Measurements from ENCODE around the gene PKD2. TPM values are rescaled to one million over a fixed set of nuclear protein-coding genes. Genes with fewer than 3 reads are reported as not detected.
A peak's percentile ranks its signal among the peaks of the same experiment; 100 is the strongest.

The PKD2 gene
- total and polyA plus RNA-seq, 2 experiments from 2014 or later, result 17.8 to 36.7 TPM

DNA sequence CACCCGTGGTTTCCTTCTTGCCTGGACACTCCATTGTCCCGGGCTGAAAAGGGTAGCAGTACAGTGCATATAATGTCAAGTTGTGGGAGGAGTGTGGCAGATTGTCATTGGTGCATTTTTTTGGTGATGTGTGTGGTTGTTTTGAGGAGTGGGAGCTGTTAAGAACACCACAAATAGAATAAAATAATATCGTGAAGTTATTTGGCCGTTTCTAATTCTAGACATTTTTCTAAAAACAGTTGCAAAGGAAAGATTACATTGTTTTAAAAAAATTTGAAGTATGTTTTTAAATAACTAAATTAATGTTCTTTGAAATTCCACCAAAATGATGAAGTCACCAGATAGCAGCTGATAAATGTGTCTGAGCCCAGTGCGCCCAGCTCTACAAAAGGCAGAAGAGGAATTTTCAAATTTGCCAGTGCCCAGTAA, 1.3 kb downstream of the PKD2 start:
- Histone ChIP-seq H4K20me1 (ENCODE audit: insufficient read depth, poor library complexity, severe bottlenecking) (peaks cover 21% of the 10 kb centered on the region), H3K27ac (peak overlapping the region; percentile 89), H3K36me3 (replicated peaks; ENCODE audit: insufficient read depth, low read depth) (no peaks in the 10 kb centered on the region), H3K9me2 (replicated peaks; ENCODE audit: insufficient read depth) (no peaks in the 10 kb centered on the region), H3K79me2 (peaks cover 55% of the 10 kb centered on the region), H3K27me3 (no peaks in the 10 kb centered on the region), H2AFZ (peak overlapping the region; percentile 38), H3K4me2 (peak overlapping the region; percentile 80), H3K4me3 (peak overlapping the region; percentile 45), H3K9me3 (ENCODE audit: low read depth) (no peaks in the 10 kb centered on the region), H3K4me1 (ENCODE audit: insufficient read depth) (peaks cover 9% of the 10 kb centered on the region)
- no peak for DNase-seq (ENCODE audit: low spot score)
- TF ChIP-seq, protein P1, sequence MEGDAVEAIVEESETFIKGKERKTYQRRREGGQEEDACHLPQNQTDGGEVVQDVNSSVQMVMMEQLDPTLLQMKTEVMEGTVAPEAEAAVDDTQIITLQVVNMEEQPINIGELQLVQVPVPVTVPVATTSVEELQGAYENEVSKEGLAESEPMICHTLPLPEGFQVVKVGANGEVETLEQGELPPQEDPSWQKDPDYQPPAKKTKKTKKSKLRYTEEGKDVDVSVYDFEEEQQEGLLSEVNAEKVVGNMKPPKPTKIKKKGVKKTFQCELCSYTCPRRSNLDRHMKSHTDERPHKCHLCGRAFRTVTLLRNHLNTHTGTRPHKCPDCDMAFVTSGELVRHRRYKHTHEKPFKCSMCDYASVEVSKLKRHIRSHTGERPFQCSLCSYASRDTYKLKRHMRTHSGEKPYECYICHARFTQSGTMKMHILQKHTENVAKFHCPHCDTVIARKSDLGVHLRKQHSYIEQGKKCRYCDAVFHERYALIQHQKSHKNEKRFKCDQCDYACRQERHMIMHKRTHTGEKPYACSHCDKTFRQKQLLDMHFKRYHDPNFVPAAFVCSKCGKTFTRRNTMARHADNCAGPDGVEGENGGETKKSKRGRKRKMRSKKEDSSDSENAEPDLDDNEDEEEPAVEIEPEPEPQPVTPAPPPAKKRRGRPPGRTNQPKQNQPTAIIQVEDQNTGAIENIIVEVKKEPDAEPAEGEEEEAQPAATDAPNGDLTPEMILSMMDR (IDR thresholded peaks at IDR 0.05; ENCODE audit: poor library complexity), result no peak
- no peak for TF ChIP-seq EZH2 (IDR thresholded peaks at IDR 0.05; ENCODE audit: borderline replicate concordance)
- no peak for TF ChIP-seq EZH2phosphoT487 (IDR thresholded peaks at IDR 0.05; ENCODE audit: low read depth, severe bottlenecking, unreplicated experiment)
- WGBS (ENCODE audit: low lambda C conversion rate, missing lambda C conversion rate), result 14% methylated on average over 5 of the region's 5 CpGs

DNA sequence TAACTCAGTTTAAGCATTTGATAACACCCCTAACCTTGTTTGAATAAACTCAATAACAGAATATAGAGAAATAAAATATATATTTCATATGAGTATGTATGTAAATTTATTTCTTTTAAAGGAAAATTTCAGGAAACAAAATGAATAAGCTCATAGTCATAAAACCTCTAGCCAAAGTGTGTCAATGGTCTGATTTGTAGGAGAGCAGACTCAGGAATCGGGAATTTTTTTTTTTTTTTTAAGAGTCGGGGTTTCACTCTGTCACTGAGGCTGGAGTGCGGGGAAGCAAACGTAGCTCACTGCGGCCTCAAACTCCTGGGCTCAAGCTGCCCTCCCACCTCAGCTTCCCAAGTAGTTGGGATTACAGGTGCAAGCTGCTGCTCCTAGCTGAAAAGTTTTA, 2.4 kb downstream of the PKD2 start:
- H3K27me3 ChIP-seq, result no peaks in the 10 kb centered on the region
- no peak for TF ChIP-seq EZH2phosphoT487 (IDR thresholded peaks at IDR 0.05; ENCODE audit: low read depth, severe bottlenecking, unreplicated experiment)
- TF ChIP-seq, protein P1 (IDR thresholded peaks at IDR 0.05; ENCODE audit: poor library complexity), result no peak
- no peak for TF ChIP-seq EZH2 (IDR thresholded peaks at IDR 0.05; ENCODE audit: borderline replicate concordance)
- H3K9me2 ChIP-seq (replicated peaks; ENCODE audit: insufficient read depth), result no peaks in the 10 kb centered on the region
- H3K4me1 ChIP-seq (ENCODE audit: insufficient read depth), result peaks cover 9% of the 10 kb centered on the region
- peaks cover 66% of the 10 kb centered on the region for H3K79me2 ChIP-seq
- no peak overlapping the region for H3K27ac ChIP-seq
- no peaks in the 10 kb centered on the region for H3K9me3 ChIP-seq (ENCODE audit: low read depth)
- H3K4me2 ChIP-seq, result peak overlapping the region; percentile 80
- H3K4me3 ChIP-seq, result no peak overlapping the region
- H3K36me3 ChIP-seq (replicated peaks; ENCODE audit: insufficient read depth, low read depth), result no peaks in the 10 kb centered on the region
- no peak overlapping the region for H2AFZ ChIP-seq
- H4K20me1 ChIP-seq (ENCODE audit: insufficient read depth, poor library complexity, severe bottlenecking), result peaks cover 21% of the 10 kb centered on the region
- WGBS (ENCODE audit: low lambda C conversion rate, missing lambda C conversion rate), result 70% methylated on average over 5 of the region's 5 CpGs
- no peak for DNase-seq (ENCODE audit: low spot score)

DNA sequence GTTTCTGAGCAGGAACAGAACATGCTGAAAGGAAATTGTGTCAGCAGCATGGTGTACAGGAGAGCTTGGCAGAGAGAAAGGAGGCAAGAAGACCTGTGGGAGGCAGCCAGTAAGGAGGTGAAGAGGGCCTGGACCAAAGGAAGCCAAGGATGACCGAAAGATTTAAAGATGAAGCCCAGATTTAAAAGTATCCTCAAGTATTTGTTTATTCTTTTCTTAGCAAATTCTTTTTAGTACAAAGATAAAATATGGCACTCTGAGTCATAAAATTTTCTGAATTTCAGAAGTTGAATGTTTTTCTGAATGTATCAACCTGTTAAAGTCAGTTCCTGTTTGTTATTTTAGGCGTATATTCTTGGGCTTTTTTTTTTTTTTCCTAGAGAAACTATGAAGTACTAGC, 3.5 kb downstream of the PKD2 start:
- Histone ChIP-seq H3K4me3 (no peak overlapping the region), H3K79me2 (peaks cover 77% of the 10 kb centered on the region), H3K27me3 (no peaks in the 10 kb centered on the region), H3K27ac (no peak overlapping the region), H3K4me1 (ENCODE audit: insufficient read depth) (peaks cover 9% of the 10 kb centered on the region), H2AFZ (no peak overlapping the region), H3K9me3 (ENCODE audit: low read depth) (no peaks in the 10 kb centered on the region), H3K36me3 (replicated peaks; ENCODE audit: insufficient read depth, low read depth) (no peaks in the 10 kb centered on the region), H3K4me2 (peak overlapping the region; percentile 80), H3K9me2 (replicated peaks; ENCODE audit: insufficient read depth) (no peaks in the 10 kb centered on the region), H4K20me1 (ENCODE audit: insufficient read depth, poor library complexity, severe bottlenecking) (peaks cover 21% of the 10 kb centered on the region)
- TF ChIP-seq EZH2phosphoT487 (IDR thresholded peaks at IDR 0.05; ENCODE audit: low read depth, severe bottlenecking, unreplicated experiment) (no peak), EZH2 (IDR thresholded peaks at IDR 0.05; ENCODE audit: borderline replicate concordance) (no peak)
- TF ChIP-seq, protein P1 (IDR thresholded peaks at IDR 0.05; ENCODE audit: poor library complexity), result no peak
- no peak for DNase-seq (ENCODE audit: low spot score)
- WGBS (ENCODE audit: low lambda C conversion rate, missing lambda C conversion rate), result 90% methylated on average over 2 of the region's 2 CpGs

DNA sequence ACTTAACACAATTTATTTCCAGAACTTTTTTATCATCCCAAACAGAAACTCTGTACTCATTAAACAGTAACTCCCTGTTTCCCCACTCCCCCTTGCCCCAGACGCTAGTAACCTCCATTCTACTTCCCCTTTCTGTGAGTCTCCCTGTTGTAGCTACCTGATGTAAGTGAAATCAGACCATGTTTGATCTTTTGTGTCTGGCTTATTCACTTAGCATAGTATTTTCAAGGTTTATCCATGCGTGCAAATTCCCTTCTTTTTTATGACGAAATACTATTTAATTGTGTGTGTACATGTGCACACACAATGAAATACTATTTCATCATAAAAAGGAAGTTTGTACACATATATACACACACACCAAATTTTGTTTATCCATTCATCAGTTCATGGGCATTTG, 5.2 kb downstream of the PKD2 start:
- Histone ChIP-seq H4K20me1 (ENCODE audit: insufficient read depth, poor library complexity, severe bottlenecking) (peaks cover 21% of the 10 kb centered on the region), H3K79me2 (peaks cover 94% of the 10 kb centered on the region), H2AFZ (no peak overlapping the region), H3K27me3 (no peaks in the 10 kb centered on the region), H3K4me2 (no peak overlapping the region), H3K27ac (no peak overlapping the region), H3K9me2 (replicated peaks; ENCODE audit: insufficient read depth) (no peaks in the 10 kb centered on the region), H3K4me3 (no peak overlapping the region), H3K9me3 (ENCODE audit: low read depth) (no peaks in the 10 kb centered on the region), H3K36me3 (replicated peaks; ENCODE audit: insufficient read depth, low read depth) (no peaks in the 10 kb centered on the region), H3K4me1 (ENCODE audit: insufficient read depth) (peaks cover 9% of the 10 kb centered on the region)
- TF ChIP-seq EZH2phosphoT487 (IDR thresholded peaks at IDR 0.05; ENCODE audit: low read depth, severe bottlenecking, unreplicated experiment) (no peak), EZH2 (IDR thresholded peaks at IDR 0.05; ENCODE audit: borderline replicate concordance) (no peak)
- TF ChIP-seq, protein P1 (IDR thresholded peaks at IDR 0.05; ENCODE audit: poor library complexity), result no peak
- DNase-seq (ENCODE audit: low spot score), result no peak
- 83% methylated on average over 3 of the region's 3 CpGs for WGBS (ENCODE audit: low lambda C conversion rate, missing lambda C conversion rate)

All from hepatocyte (in vitro differentiated cells).